NCI-H1436 (cell line): ENCODE data around the gene EHF.
"Not testable (repeated sequence)": the region's sequence is repeated elsewhere in the genome, so short reads cannot be mapped to it uniquely, and the experiment has no call there.

Experiments used
- DNase-seq: peaks from one replicate; lab custom pipeline; 2025; lab: John Stamatoyannopoulos, UW

EHF gene

GRCh38 chr11:34668583-34669053 is 47.7 kb downstream of the EHF start:
- no peak for DNase-seq

GRCh38 chr11:34669458-34669857 is 48.6 kb downstream of the EHF start:
- no peak for DNase-seq

- no peak for DNase-seq
Measured at GRCh38 chr11:34671117-34671516, 50.2 kb downstream of the EHF start.

- no peak for DNase-seq
Measured at GRCh38 chr11:34671946-34672345, 51.1 kb downstream of the EHF start.

GRCh38 chr11:34674038-34674437 is 53.1 kb downstream of the EHF start:
- DNase-seq: no peak

- DNase-seq: no peak
Measured at GRCh38 chr11:34676227-34676626, 55.3 kb downstream of the EHF start.

- no peak for DNase-seq
Measured at GRCh38 chr11:34679681-34680080, 58.8 kb downstream of the EHF start.

- DNase-seq: no peak
Measured at GRCh38 chr11:34680206-34680605, 59.3 kb downstream of the EHF start.

- DNase-seq: no peak
Measured at GRCh38 chr11:34680918-34681586, 60.2 kb downstream of the EHF start.

- no peak for DNase-seq
Measured at GRCh38 chr11:34682825-34683224, 61.9 kb downstream of the EHF start.

- DNase-seq: no peak
Measured at GRCh38 chr11:34683396-34683795, 62.5 kb downstream of the EHF start.

- no peak for DNase-seq
Measured at GRCh38 chr11:34685864-34686263, 65.0 kb downstream of the EHF start.

- DNase-seq: not testable (repeated sequence)
Measured at GRCh38 chr11:34692299-34692698, 71.4 kb downstream of the EHF start.

- no peak for DNase-seq
Measured at GRCh38 chr11:34696862-34697261, 76.0 kb downstream of the EHF start.

GRCh38 chr11:34706709-34707461 is 86.0 kb downstream of the EHF start:
- no peak for DNase-seq

GRCh38 chr11:34707462-34707840 is 86.6 kb downstream of the EHF start:
- no peak for DNase-seq
